Renal cortex interstitium (tissue), 11 donors: ENCODE measurements around the gene HOXD8. TPM values are rescaled to one million over a fixed set of nuclear protein-coding genes. Genes with fewer than 3 reads are reported as not detected.

ENCODE experiments used
- DNase-seq, 11 donors: peaks; one replicate each; pipeline ENCODE4 v3.0.0-alpha.2; 2013; ENCODE audit warnings: low read depth in 9 of 11, low spot score in 4 of 11; ENCODE audit errors: extremely low read depth in 1 of 11
- polyA plus RNA-seq, 3 donors: library from polyadenylated mRNA; unstranded; fragments of 120-200 nt; gene quantifications; one replicate each; pipeline ENCODE4 v1.2.1, GENCODE V29; 2013; ENCODE audit not compliant: insufficient read length in 3 of 3

Gene HOXD8
- polyA plus RNA-seq, 3 donors = 169 to 187 (median 181) TPM

GRCh38 chr2:176147800-176148496 is 18.4 kb downstream of the HOXD8 start:
- no peak for DNase-seq

GRCh38 chr2:176148751-176149421 is 19.4 kb downstream of the HOXD8 start:
- no peak for DNase-seq

GRCh38 chr2:176149481-176149938 is 20.0 kb downstream of the HOXD8 start:
- DNase-seq = no peak

- no peak for DNase-seq
Measured at GRCh38 chr2:176149939-176150583, 20.6 kb downstream of the HOXD8 start.

GRCh38 chr2:176150584-176151441 is 21.3 kb downstream of the HOXD8 start:
- no peak for DNase-seq

GRCh38 chr2:176151442-176152287 is 22.2 kb downstream of the HOXD8 start, which contains the start of gene HOXD4:
HOXD4 (plus strand) TSS chr2:176151550; CDS start chr2:176151634, 84 bp downstream.
- no peak for DNase-seq

GRCh38 chr2:176152350-176153181 is 23.1 kb downstream of the HOXD8 start:
- peak in 1 of 11 donors; percentile 13 for DNase-seq

- no peak for DNase-seq
Measured at GRCh38 chr2:176154576-176155252, 25.2 kb downstream of the HOXD8 start.

GRCh38 chr2:176155356-176156044 is 26.0 kb downstream of the HOXD8 start:
- DNase-seq = no peak

- no peak for DNase-seq
Measured at GRCh38 chr2:176156301-176156806, 26.8 kb downstream of the HOXD8 start.

- peak in 1 of 11 donors; percentile 42 for DNase-seq
Measured at GRCh38 chr2:176156807-176157498, 27.4 kb downstream of the HOXD8 start, which contains the start of gene HOXD3. HOXD3 (plus strand) TSS chr2:176157307; CDS start chr2:176169115, 11,808 bp downstream.

GRCh38 chr2:176157499-176158185 is 28.1 kb downstream of the HOXD8 start:
- DNase-seq = peak in 1 of 11 donors; percentile 55

- DNase-seq = peak in 1 of 11 donors; percentile 44
Measured at GRCh38 chr2:176158186-176158591, 28.7 kb downstream of the HOXD8 start.

- DNase-seq = peak in 1 of 11 donors; percentile 63
Measured at GRCh38 chr2:176158855-176159662, 29.6 kb downstream of the HOXD8 start.
